Endometrial microvascular endothelial cells (primary cell): ENCODE results near the gene CORO1C. TPM values are rescaled to one million over a fixed set of nuclear protein-coding genes. Genes with fewer than 3 reads are reported as not detected.

Source experiments
- in situ Hi-C: cut with HindIII; loops from 2 replicates; pipeline ENCODE4 v1.10.0; 2017; ENCODE audit warnings: low sequenced_read_pairs, low pct_unique_long_range_greater_than_20kb; ENCODE audit errors: inconsistent ontology term
- total RNA-seq: library from RNA; depleted of rRNA; stranded (reverse); fragments of >200 nt; gene quantifications from one replicate; pipeline ENCODE4 v1.2.3, GENCODE V29; 2015; ENCODE audit errors: inconsistent ontology term

CORO1C gene
- total RNA-seq, 1 donor from 2014 or later, result 178 TPM

GRCh38 chr12:108600702-108601007, 130.7 kb downstream of the CORO1C start:
- in situ Hi-C loops, result no loop called here

- in situ Hi-C loops, result no loop called here
These were observed 131.2 kb downstream of the CORO1C start for GRCh38 chr12:108599948-108600701.

DNA sequence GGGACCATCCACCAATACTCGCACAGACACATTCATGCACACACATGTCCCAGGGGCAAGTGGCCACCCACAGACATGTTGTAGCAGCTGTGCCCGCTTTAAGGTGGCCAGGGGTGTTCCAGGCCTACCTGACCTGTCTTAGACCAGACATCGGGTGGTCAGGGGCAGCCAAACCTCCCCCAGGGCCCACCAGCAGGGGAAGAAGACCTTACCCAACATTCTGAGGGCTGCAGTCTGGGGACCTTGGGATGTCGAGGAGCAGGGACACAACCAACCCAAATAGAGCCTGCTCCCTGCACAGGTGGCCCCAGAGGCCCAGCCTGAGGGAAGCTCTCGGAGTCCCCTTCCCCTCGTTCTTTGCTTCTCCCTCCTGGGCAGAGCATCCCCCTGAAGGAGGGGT, 131.8 kb downstream of the CORO1C start:
- in situ Hi-C loops, result no loop called here

GRCh38 chr12:108598553-108599250, 132.6 kb downstream of the CORO1C start:
- in situ Hi-C loops, result no loop called here

DNA sequence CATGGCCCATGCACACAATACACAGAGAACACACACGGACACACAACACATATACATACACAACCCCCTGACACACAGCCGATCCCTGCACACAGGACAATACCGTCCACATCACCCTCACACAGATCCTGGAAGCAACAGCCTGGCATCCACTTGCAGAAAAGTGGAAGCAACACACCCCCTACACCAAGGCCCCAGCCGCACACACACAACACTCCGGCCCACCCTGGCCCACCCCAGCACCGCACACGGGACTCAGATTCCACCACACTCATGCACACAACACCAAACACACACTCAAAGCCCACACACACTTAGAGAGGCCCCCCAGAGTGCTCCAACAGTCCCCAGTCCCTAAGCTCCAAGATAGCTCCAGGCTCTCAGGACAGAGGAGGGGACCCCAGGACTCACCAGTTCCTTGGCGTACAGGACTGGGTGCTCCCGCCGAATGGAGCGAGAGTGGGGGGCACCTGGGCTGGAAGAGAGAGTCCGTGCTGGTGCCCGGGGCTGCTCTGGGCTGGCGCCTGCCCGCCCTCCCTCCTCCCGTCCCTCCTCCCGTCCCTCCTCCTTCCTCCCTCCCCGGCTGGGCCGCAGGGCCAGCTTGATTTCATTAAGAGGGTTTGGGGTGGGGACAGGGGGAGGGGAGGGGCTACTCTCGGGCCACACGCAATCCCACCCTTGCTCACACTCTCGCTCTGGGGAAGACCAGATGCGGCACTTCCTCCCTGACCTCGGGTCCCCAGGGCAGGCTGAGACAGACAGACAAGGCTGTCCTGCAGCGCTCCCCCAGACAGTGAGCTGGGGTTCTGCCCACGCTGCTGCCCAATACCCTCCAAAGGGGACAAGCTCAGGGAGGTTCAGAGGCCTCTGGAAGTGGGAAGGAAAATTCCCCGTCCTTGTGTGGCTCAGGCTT, 133.5 kb downstream of the CORO1C start, which contains the start of gene TMEM119:
Gene TMEM119, minus strand, starts transcription at position 526 of the 913 bp plus-strand sequence. CDS start 5,701 bp downstream, outside the sequence.
- in situ Hi-C loops, result no loop called here

- in situ Hi-C loops, result no loop called here
These were observed 134.3 kb downstream of the CORO1C start for GRCh38 chr12:108596854-108597558.

DNA sequence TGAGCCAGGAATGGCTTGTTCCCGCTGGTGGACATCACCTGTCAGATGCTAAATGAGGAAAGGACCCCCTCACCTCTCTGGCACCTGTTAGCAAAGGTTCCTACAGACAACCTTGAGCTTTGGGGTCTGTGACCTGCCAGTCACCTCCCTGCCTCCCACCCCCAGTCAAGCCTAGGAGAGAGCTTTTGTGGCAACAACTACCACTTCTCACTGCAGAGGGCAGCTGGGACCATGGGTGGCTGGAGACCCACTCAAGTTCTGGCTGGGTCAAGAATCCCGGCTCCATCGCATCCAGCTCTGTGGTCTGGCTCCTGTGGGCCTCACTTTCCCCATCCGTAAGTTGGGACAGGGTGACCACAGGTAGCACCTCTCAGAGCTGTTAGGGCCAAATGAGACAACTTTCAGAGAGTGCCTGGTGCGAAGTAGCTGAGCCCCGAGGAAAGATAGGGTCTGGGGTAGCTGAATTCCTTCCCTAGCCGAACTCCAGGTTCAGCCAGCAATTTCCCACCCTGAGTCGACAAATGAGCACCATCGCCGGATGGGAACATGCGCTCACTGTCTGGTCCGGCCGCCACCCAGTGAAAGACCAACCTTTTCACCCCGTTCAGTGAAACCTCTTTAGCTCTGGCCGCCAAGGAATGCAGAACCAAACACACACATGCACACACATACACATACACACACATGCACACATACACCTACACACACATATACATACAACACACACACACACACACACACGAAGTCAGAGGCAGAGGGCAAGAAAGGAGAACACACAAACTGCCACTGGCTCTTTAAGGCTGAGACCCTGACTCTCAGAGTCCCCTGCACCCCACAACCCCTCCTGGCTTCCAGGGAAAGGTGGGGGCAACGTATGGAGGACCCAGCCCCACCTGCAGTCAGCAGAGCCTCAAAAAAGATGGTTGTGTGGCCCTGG, 135.3 kb downstream of the CORO1C start:
- in situ Hi-C loops, result no loop called here

Other genes with a start within 250 kb of the CORO1C start
- 5.5 TPM for gene FICD, start 216.2 kb downstream of the CORO1C start, total RNA-seq
- gene SART3, start 170.3 kb downstream of the CORO1C start, total RNA-seq, result 34.6 TPM
- 113 TPM for gene ISCU, start 168.9 kb downstream of the CORO1C start, total RNA-seq
- gene TMEM119, start 133.4 kb downstream of the CORO1C start, total RNA-seq, result not detected
- gene SELPLG, start 97.6 kb downstream of the CORO1C start, total RNA-seq, result 0.46 TPM
- 14.0 TPM for gene SSH1, start 126.1 kb upstream of the CORO1C start, total RNA-seq
- gene DAO, start 148.6 kb upstream of the CORO1C start, total RNA-seq, result not detected